NCI-H146 treated with DMSO at 0.1 percent for 48 hours (cell line): ENCODE results near the gene EIPR1.

Source experiments
- DNase-seq: peaks from one replicate; lab custom pipeline; 2025; ENCODE audit not compliant: unreplicated experiment; lab: John Stamatoyannopoulos, UW

Gene EIPR1

GRCh38 chr2:3309496-3310355 is 67.9 kb downstream of the EIPR1 start:
- no peak for DNase-seq

DNA sequence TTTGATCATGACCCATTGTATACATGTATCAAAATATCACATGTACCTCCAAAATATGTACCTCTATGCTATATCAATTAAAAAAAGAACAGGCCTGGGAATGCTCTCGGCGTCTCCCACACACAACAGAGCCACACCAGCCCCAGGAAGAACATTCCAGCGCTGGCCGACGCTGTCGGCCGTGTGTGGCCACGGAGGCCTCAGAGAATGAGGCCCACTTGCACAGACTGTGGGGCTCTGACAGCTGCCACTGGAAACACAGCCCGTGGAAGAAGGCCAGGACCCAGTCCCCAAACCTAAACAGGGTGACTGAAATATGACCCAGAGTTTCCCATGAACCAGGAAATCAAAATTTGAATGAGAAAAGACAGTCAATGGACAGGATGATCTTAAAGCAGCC is 69.7 kb downstream of the EIPR1 start:
- no peak for DNase-seq

DNA sequence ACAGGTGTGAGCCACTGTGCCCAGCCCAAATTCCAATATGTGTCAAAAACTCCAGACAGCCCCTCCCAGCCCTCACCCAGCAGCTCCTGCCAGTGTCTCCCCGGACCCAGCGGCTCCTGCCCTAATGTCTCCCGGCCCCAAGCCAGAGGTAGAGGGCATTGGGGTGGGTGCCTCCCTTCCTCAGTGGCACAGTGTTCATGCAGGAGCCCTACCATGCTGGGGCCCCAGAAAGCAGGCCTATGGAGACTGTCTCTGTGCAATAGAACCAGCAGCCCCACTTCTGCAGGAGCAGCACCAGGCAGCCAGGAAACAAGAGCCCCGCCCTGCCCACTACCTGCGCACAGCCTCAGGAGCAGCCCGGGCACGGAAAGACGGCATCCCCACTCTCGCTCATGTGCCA is 70.4 kb downstream of the EIPR1 start:
- no peak for DNase-seq

DNA sequence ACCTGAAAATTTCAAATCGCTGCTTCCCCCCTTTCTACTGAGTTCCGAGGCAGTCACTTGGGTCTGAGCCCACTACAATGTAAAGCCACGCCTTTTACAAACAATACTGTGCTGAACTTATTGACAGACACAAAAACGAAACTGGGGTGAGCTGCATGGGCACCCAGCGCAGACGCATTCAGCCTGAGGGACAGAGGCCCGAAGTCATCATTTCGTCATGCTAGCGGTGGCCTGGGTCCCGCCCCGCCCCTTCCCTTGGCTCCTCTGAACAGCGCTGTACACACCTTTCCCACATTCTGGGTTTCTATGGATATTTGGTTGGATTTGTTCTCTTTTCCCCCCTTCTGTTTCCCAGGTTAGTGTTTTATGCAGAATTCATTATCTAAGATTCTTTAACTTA is 71.7 kb downstream of the EIPR1 start:
- no peak for DNase-seq

- DNase-seq, result no peak
Measured at GRCh38 chr2:3305431-3305830, 72.2 kb downstream of the EIPR1 start.

GRCh38 chr2:3303583-3304406 is 73.8 kb downstream of the EIPR1 start:
- DNase-seq, result peak; percentile 67

DNA sequence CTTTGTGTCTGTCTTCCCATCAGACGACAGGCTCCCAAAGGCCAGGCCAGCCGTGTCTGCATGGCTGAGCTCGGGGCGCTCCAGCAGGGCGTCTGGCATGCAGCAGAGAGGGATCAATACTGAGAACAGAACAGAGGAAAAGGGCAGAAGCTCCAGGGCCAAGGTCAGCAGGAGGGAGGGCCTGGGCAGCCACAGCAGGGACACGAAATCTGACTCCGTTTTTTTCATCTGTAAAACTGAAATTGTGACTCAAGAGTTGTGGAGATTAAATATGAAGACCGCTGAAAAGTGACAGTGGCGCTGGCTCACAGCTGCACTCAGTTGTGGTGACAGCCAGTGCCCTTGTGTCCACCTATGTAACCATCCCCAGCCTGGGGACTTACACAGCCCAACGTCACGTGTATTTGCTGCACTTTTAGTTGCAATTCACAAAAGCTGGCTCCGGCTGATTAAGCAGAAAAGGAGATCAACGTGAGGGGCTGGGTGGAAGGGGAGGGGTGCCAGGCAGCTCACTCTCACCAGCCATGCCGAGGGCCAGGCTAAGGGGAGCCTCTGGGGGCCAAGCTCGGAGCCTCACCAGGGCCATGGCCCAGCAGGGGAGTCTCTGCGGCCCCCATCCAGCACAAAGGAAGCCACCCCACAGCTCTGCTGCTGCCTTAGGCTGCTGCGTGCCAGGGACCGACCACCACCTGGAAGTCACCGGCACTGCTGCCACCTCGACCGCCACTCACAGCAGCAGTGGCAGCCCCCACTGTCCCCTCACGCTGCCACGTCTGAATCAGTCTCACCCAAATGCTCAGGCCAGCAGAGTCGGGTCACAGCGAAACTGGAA is 74.7 kb downstream of the EIPR1 start:
- peak; percentile 72 for DNase-seq

DNA sequence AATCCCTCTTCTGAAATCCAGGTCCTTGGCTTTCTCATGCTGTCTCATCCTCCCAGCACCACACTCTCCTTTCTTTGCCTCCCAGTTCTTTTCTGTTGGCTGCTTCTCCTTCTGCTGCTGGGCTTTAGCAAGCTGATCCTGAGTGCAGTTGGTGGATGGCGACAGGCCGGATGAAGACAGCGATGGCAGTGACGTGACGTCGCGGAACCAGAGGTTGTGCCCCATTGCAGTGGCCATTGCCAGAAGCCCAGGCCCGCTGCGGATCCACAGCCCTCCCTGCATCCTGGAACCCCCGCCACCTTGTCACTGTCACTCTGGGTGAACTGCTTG is 75.2 kb downstream of the EIPR1 start:
- DNase-seq, result no peak

DNA sequence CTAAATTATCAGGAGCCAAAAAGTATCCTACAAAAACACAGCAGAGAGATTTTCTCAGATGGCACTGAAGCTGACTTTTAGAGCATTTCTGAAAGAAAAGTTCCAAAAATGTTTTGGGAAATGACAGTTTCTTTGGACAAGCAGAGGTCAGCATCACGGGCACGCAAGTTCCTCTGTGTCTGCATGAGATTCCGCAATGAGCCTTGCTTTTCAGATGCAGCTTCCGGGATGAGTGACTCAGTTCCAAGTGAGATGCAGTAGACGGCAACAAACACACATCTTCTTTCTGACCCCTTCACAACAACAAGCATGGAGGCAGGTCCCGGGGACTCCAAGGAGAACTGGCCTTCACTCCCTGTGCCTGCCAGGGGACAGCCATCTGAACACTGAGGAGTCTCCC is 76.6 kb downstream of the EIPR1 start:
- no peak for DNase-seq

DNA sequence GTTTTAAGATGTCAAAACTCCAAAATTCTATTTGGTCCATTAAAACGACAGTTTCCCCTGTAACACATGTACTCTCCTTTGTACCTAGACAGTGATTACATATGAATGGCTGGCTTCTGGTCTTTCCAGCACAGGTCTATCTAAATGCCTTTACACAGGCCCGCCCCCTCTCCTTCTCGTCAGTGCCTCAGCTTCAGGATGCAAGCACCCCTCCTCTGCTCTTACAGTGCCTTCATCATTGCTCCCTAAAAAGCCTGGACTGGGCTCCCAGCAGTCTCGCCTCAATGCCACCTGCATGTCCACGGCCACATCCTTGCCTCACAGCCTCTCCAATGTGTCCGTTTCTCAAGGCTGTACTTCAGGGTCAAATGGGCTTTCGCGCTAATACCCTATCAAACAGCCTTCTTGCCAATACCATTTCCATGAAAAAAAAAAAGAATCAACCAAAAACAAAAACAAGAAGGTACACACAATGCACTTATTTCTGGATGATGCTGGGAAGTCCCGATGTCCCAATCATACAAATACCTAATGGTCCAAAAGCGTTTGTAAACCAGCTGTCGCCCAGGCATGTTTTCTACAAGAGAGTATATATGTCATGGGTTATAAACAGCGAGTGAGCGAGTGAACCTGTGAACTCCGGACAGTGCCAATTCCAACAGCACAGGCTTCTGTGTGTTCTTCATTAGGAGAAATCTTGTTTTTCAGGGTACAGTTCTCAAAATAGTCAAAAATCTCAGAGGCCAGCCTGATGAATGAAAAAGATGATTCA is 77.2 kb downstream of the EIPR1 start:
- DNase-seq, result no peak

- no peak for DNase-seq
Measured at GRCh38 chr2:3299703-3300102, 77.9 kb downstream of the EIPR1 start.

GRCh38 chr2:3299130-3299529 is 78.5 kb downstream of the EIPR1 start:
- no peak for DNase-seq

GRCh38 chr2:3298191-3298590 is 79.4 kb downstream of the EIPR1 start:
- DNase-seq, result no peak

GRCh38 chr2:3297523-3297922 is 80.1 kb downstream of the EIPR1 start:
- no peak for DNase-seq

GRCh38 chr2:3296182-3296972 is 81.2 kb downstream of the EIPR1 start:
- DNase-seq, result no peak

DNA sequence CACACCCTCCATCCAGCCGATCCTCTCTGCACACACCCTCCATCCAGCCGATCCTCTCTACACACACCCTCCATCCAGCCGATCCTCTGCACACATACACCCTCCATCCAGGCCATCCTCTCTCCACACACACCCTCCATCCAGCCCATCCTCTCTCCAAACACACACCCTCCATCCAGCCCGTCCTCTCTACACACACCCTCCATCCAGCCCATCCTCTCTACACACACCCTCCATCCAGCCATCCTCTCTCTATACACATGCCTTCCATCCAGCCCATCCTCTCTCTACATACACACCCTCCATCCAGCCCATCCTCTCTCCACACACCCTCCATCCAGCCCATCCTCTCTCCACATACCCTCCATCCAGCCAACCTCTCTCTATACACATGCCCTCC is 83.1 kb downstream of the EIPR1 start:
- no peak for DNase-seq

- peak; percentile 7 for DNase-seq
Measured at GRCh38 chr2:3294069-3294468, 83.5 kb downstream of the EIPR1 start.

DNA sequence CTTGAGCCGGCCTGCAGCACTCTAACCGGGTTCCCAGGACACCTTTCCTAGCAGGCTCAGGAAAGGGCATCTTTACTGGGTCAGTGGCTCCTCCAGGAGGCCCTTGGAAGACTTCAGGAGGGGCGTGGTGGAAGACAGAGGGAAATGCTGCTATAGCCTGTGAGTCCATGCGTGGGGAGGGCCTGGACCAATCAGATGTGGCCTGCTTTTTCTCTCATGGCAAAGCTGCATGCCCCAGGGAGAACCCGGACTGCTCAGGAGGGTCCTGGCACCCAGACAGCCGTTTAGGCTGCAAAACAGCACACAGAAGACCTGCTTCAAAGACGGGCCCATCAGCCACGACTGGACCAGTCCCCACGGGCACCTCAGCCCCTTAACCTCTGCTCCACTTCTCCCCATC is 84.4 kb downstream of the EIPR1 start:
- DNase-seq, result no peak

DNA sequence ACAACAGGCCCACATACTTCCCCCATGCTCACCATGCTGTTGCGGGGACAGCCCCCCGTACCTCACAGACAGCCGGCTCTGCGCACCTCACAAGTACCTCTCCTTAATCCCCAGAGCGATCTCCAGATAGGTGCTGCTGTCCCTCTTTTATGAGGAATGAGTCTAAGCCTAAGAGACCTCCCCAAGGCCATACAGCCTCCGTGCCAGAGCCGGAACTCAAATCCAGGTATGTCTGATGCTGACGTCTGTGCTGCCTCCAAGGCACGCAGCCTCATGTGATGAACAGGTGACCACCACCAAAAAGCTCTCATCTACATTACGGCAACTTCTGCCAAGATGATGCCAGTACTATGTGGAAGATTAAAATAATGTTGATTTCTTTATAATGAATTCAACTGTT is 85.2 kb downstream of the EIPR1 start:
- no peak for DNase-seq

- no peak for DNase-seq
Measured at GRCh38 chr2:3291750-3292149, 85.9 kb downstream of the EIPR1 start.
